Dermis blood vessel endothelial cell (primary cell): Measurements from ENCODE around the gene HAND2. TPM values are rescaled to one million over a fixed set of nuclear protein-coding genes. Genes with fewer than 3 reads are reported as not detected.

Experiments used
- total RNA-seq: library from RNA; depleted of rRNA; stranded (reverse); fragments of >200 nt; gene quantifications from 2 replicates; pipeline ENCODE4 v1.2.3, GENCODE V29; 2014

The HAND2 gene
- total RNA-seq, 1 donor from 2014 or later = not detected

Other genes with a start within 250 kb of the HAND2 start
- gene HMGB2, start 195.9 kb downstream of the HAND2 start, total RNA-seq = 90.9 and 215 TPM in 2 replicates
- 27.7 and 35.7 TPM in 2 replicates for gene SAP30, start 159.3 kb downstream of the HAND2 start, total RNA-seq
- gene SCRG1, start 131.1 kb downstream of the HAND2 start, total RNA-seq = under 0.01 TPM in 1 of 2 replicates, not detected in the other